T-helper 1 cell treated with Interleukin-12 subunit alpha and Interleukin-12 subunit beta and Interleukin-4 antibody, amounts not matched to agents 30 ng/mL and 1 ng/mL, for 36 hours (primary cell): ENCODE measurements around the gene M1AP. TPM values are rescaled to one million over a fixed set of nuclear protein-coding genes. Genes with fewer than 3 reads are reported as not detected.

Experiments used
- intact Hi-C: fragments of 100-400 bp; cut with micrococcal nuclease; formaldehyde crosslinking; loops from one replicate; pipeline ENCODE4 v1.15.1; 2024
- total RNA-seq: library from RNA; stranded (reverse); gene quantifications from 2 replicates; pipeline ENCODE4 v1.2.3, GENCODE V29; 2022

M1AP gene
- total RNA-seq, 1 donor from 2014 or later: not detected

GRCh38 chr2:74551942-74552913 is 95.9 kb downstream of the M1AP start:
- intact Hi-C loops: loop anchor here (5.0 kb wide), 1 partner anchor 355 kb away; the partner anchor contains the start of gene MTHFD2

- intact Hi-C loops: loop anchor here (5.0 kb wide), 1 partner anchor 354 kb away; the partner anchor contains the start of gene MTHFD2
Observed at GRCh38 chr2:74551530-74551929, 96.6 kb downstream of the M1AP start.

- intact Hi-C loops: loop anchor here (5.0 kb wide), 1 partner anchor 353 kb away; the partner anchor contains the start of gene MTHFD2
Observed at GRCh38 chr2:74550231-74550630, 97.9 kb downstream of the M1AP start.

- intact Hi-C loops: no loop called here
Observed at GRCh38 chr2:74548900-74549826, 99.0 kb downstream of the M1AP start.

- intact Hi-C loops: no loop called here
Observed at GRCh38 chr2:74548285-74548899, 99.7 kb downstream of the M1AP start.

GRCh38 chr2:74546004-74546403 is 102.1 kb downstream of the M1AP start:
- intact Hi-C loops: no loop called here

- intact Hi-C loops: loop anchor here (1.0 kb wide), 2 partner anchors 43 to 61 kb away; partner anchors contain the start of gene TTC31
Observed at GRCh38 chr2:74544634-74545033, 103.5 kb downstream of the M1AP start.

GRCh38 chr2:74542978-74543377 is 105.2 kb downstream of the M1AP start:
- intact Hi-C loops: no loop called here

- intact Hi-C loops: no loop called here
Observed at GRCh38 chr2:74540291-74540690, 107.8 kb downstream of the M1AP start.

GRCh38 chr2:74538881-74539339 is 109.2 kb downstream of the M1AP start:
- intact Hi-C loops: no loop called here

GRCh38 chr2:74537140-74537539 is 111.0 kb downstream of the M1AP start:
- intact Hi-C loops: no loop called here

- intact Hi-C loops: no loop called here
Observed at GRCh38 chr2:74536166-74536950, 111.8 kb downstream of the M1AP start.

- intact Hi-C loops: no loop called here
Observed at GRCh38 chr2:74535440-74535965, 112.6 kb downstream of the M1AP start.

- intact Hi-C loops: no loop called here
Observed at GRCh38 chr2:74534411-74534810, 113.7 kb downstream of the M1AP start.

- intact Hi-C loops: no loop called here
Observed at GRCh38 chr2:74533464-74533863, 114.7 kb downstream of the M1AP start.

- intact Hi-C loops: loop anchor here (1.0 kb wide), 6 partner anchors 18 to 282 kb away; partner anchors contain the start of genes TLX2 and TTC31
Observed at GRCh38 chr2:74532222-74532621, 115.9 kb downstream of the M1AP start.

GRCh38 chr2:74531666-74532065 is 116.5 kb downstream of the M1AP start:
- intact Hi-C loops: loop anchor here (1.0 kb wide), 6 partner anchors 17 to 281 kb away; partner anchors contain the start of genes TLX2 and TTC31

- intact Hi-C loops: loop anchor here (1.0 kb wide), 1 partner anchor 1145 kb away; the partner anchor contains the start of gene ALMS1
Observed at GRCh38 chr2:74530239-74531187, 117.6 kb downstream of the M1AP start.
